Mesodermal cell (in vitro differentiated cells): ENCODE data around the gene BST1.
"Not testable (repeated sequence)": the region's sequence is repeated elsewhere in the genome, so short reads cannot be mapped to it uniquely, and the experiment has no call there.

ENCODE experiments used
- H3K27ac ChIP-seq: 2 replicates; pipeline ENCODE4 v1.7.0; 2013; ENCODE audit warnings: mild to moderate bottlenecking, low read depth, low read length, moderate library complexity; ENCODE audit not compliant: severe bottlenecking
- H3K36me3 ChIP-seq: 2 replicates; pipeline ENCODE4 v1.7.1; 2013; ENCODE audit warnings: mild to moderate bottlenecking, low read length, moderate library complexity; ENCODE audit not compliant: control insufficient read depth, insufficient read depth
- H3K4me1 ChIP-seq: one replicate; pipeline ENCODE4 v1.7.1; 2013; ENCODE audit warnings: mild to moderate bottlenecking, low read length; ENCODE audit not compliant: insufficient read depth, control insufficient read depth, poor library complexity, severe bottlenecking
- H3K4me3 ChIP-seq: 2 replicates; pipeline ENCODE4 v1.7.0; 2013; ENCODE audit warnings: low read length, control low read depth, mild to moderate bottlenecking; ENCODE audit not compliant: insufficient read depth, poor library complexity, severe bottlenecking; ENCODE audit errors: extremely low read depth
- H3K9me3 ChIP-seq: 2 replicates; pipeline ENCODE4 v1.7.1; 2013; ENCODE audit warnings: mild to moderate bottlenecking, low read length, moderate library complexity; ENCODE audit not compliant: control insufficient read depth
- WGBS, 2 experiments: methylation state at CpG; one replicate each; pipeline ENCODE4 v1.1.5; 2013; ENCODE audit warnings: missing lambda C conversion rate in 2 of 2; ENCODE audit not compliant: insufficient coverage in 2 of 2; 5-methylcytosine and 5-hydroxymethylcytosine counted together

BST1 gene

GRCh38 chr4:15762460-15762859, 59.6 kb downstream of the BST1 start:
- not testable (repeated sequence) for H3K9me3 ChIP-seq, H3K36me3 ChIP-seq, H3K27ac ChIP-seq, H3K4me3 ChIP-seq, H3K4me1 ChIP-seq

- no peaks in the 10 kb centered on the region for H3K36me3 ChIP-seq
- 83 to 90% methylated on average over 6 of the region's 6 CpGs for WGBS, 2 experiments
- H3K9me3 ChIP-seq = no peaks in the 10 kb centered on the region
- H3K4me1 ChIP-seq = no peaks in the 10 kb centered on the region
- no peak overlapping the region for H3K27ac ChIP-seq
- H3K4me3 ChIP-seq = no peak overlapping the region
Observed at GRCh38 chr4:15765391-15765790, 62.5 kb downstream of the BST1 start.

GRCh38 chr4:15765910-15766697, 63.2 kb downstream of the BST1 start:
- H3K27ac ChIP-seq = no peak overlapping the region
- WGBS, 2 experiments = 90 to 92% methylated on average over 3 to 4 of the region's 6 CpGs
- H3K4me3 ChIP-seq = no peak overlapping the region
- H3K9me3 ChIP-seq = no peaks in the 10 kb centered on the region
- no peaks in the 10 kb centered on the region for H3K36me3 ChIP-seq
- no peaks in the 10 kb centered on the region for H3K4me1 ChIP-seq

GRCh38 chr4:15766821-15767220, 64.0 kb downstream of the BST1 start:
- WGBS, 2 experiments = 88 to 94% methylated on average over 8 of the region's 8 CpGs
- Histone ChIP-seq H3K4me1 (no peaks in the 10 kb centered on the region), H3K9me3 (no peaks in the 10 kb centered on the region), H3K27ac (no peak overlapping the region), H3K4me3 (no peak overlapping the region), H3K36me3 (no peaks in the 10 kb centered on the region)

GRCh38 chr4:15769202-15769601, 66.3 kb downstream of the BST1 start:
- Histone ChIP-seq H3K4me1 (no peaks in the 10 kb centered on the region), H3K4me3 (no peak overlapping the region), H3K36me3 (no peaks in the 10 kb centered on the region), H3K27ac (no peak overlapping the region), H3K9me3 (no peaks in the 10 kb centered on the region)
- 75 to 80% methylated on average over 2 of the region's 2 CpGs for WGBS, 2 experiments

- no peak overlapping the region for H3K27ac ChIP-seq
- 80% methylated on average over 1 of the region's 3 CpGs; no CpG with 5 or more reads in 1 of the 2 experiments for WGBS, 2 experiments
- no peak overlapping the region for H3K4me3 ChIP-seq
- no peaks in the 10 kb centered on the region for H3K4me1 ChIP-seq
- no peaks in the 10 kb centered on the region for H3K36me3 ChIP-seq
- no peaks in the 10 kb centered on the region for H3K9me3 ChIP-seq
Observed at GRCh38 chr4:15771216-15772058, 68.6 kb downstream of the BST1 start.

GRCh38 chr4:15774020-15774420, 71.2 kb downstream of the BST1 start:
- no peak overlapping the region for H3K4me3 ChIP-seq
- no peaks in the 10 kb centered on the region for H3K4me1 ChIP-seq
- no peaks in the 10 kb centered on the region for H3K9me3 ChIP-seq
- no peak overlapping the region for H3K27ac ChIP-seq
- 88 to 95% methylated on average over 4 of the region's 4 CpGs for WGBS, 2 experiments
- H3K36me3 ChIP-seq = no peaks in the 10 kb centered on the region

- Histone ChIP-seq H3K4me3 (no peak overlapping the region), H3K4me1 (peaks cover 5% of the 10 kb centered on the region), H3K36me3 (no peaks in the 10 kb centered on the region), H3K27ac (no peak overlapping the region), H3K9me3 (no peaks in the 10 kb centered on the region)
- WGBS, 2 experiments = 88 to 96% methylated on average over 2 to 3 of the region's 5 CpGs
Observed at GRCh38 chr4:15776871-15777648, 74.2 kb downstream of the BST1 start.

GRCh38 chr4:15777697-15778288, 74.9 kb downstream of the BST1 start:
- peak overlapping the region; percentile 41 for H3K4me3 ChIP-seq
- 61 to 74% methylated on average over 5 to 7 of the region's 7 CpGs for WGBS, 2 experiments
- H3K36me3 ChIP-seq = no peaks in the 10 kb centered on the region
- no peaks in the 10 kb centered on the region for H3K9me3 ChIP-seq
- peaks cover 5% of the 10 kb centered on the region for H3K4me1 ChIP-seq
- no peak overlapping the region for H3K27ac ChIP-seq
